H1 (cell line): ENCODE data around the gene ZNF473.

ENCODE experiments used
- CTCF ChIP-seq, 3 experiments: IDR thresholded peaks; 1 replicate in 2 of 3; 2 replicates in 1 of 3; pipeline versions ENCODE4 v1.5.1 to v1.6.1; 2011; ENCODE audit warnings: low read length in 3 of 3, mild to moderate bottlenecking in 3 of 3, inconsistent platforms in 2 of 3, low read depth in 1 of 3, moderate library complexity in 1 of 3; ENCODE audit not compliant: insufficient read depth in 1 of 3; ENCODE audit errors: control extremely low read depth in 1 of 3
- E2F6 ChIP-seq: IDR thresholded peaks from 2 replicates; pipeline ENCODE4 v1.6.1; 2012; ENCODE audit warnings: inconsistent platforms
- MAX ChIP-seq: IDR thresholded peaks from 2 replicates; pipeline ENCODE4 v1.6.1; 2012; ENCODE audit warnings: inconsistent platforms
- RNF2 ChIP-seq: fragments of 200-900, 300-1000 bp; sonication (generic); IDR thresholded peaks from 2 replicates; pipeline ENCODE4 v1.7.1; 2016; ENCODE audit warnings: borderline replicate concordance, low read depth, mild to moderate bottlenecking, antibody characterized with exemption, low read length; ENCODE audit not compliant: poor library complexity, severe bottlenecking; ENCODE audit errors: missing control alignments
- TAF1 ChIP-seq: IDR thresholded peaks from 2 replicates; pipeline ENCODE4 v1.6.1; 2011; ENCODE audit warnings: mild to moderate bottlenecking, low read depth, low read length

- no peak for TF ChIP-seq CTCF (IDR thresholded peaks at IDR 0.05; ENCODE audit: control extremely low read depth in 1 of 3, insufficient read depth in 1 of 3, low read depth in 1 of 3, low read length in 3 of 3)
- no peak for TF ChIP-seq TAF1
- TF ChIP-seq E2F6, result no peak
- no peak for TF ChIP-seq MAX
- TF ChIP-seq RNF2, result no peak
Observed at GRCh38 chr19:50067575-50067974, 41.8 kb downstream of the ZNF473 start.
